RWPE2 (cell line): ENCODE data around the gene CLTCL1.

Experiments used
- ATAC-seq: fragments of 200-7000 bp; cut with Tn5 transposase; 3 replicates; pipeline ENCODE4 v1.9.1; 2021; ENCODE audit warnings: low read depth
- DNase-seq: peaks from one replicate; pipeline ENCODE4 v3.0.0-alpha.2; 2020; ENCODE audit warnings: low spot score
- H3K27ac ChIP-seq: fragments of 450-650 bp; 2 replicates; pipeline ENCODE4 v1.5.1; 2017; ENCODE audit warnings: mild to moderate bottlenecking; ENCODE audit not compliant: poor library complexity, severe bottlenecking
- H3K27me3 ChIP-seq: fragments of 250-450 bp; sonication (Bioruptor Pico); 2 replicates; pipeline ENCODE4 v1.5.1; 2021; ENCODE audit warnings: mild to moderate bottlenecking, moderate library complexity; ENCODE audit not compliant: insufficient read depth, poor library complexity, severe bottlenecking
- H3K36me3 ChIP-seq: fragments of 250-450 bp; sonication (Bioruptor Pico); 2 replicates; pipeline ENCODE4 v1.5.1; 2020; ENCODE audit warnings: low read depth, mild to moderate bottlenecking, moderate library complexity
- H3K4me1 ChIP-seq: fragments of 250-450 bp; sonication (Bioruptor Pico); 2 replicates; pipeline ENCODE4 v1.5.1; 2021; ENCODE audit warnings: mild to moderate bottlenecking, moderate library complexity; ENCODE audit not compliant: insufficient read depth, poor library complexity, severe bottlenecking
- H3K4me3 ChIP-seq: fragments of 250-450 bp; sonication (Bioruptor Pico); 2 replicates; pipeline ENCODE4 v1.5.1; 2021; ENCODE audit warnings: mild to moderate bottlenecking, moderate library complexity; ENCODE audit not compliant: severe bottlenecking
- H3K9me3 ChIP-seq: fragments of 250-450 bp; sonication (Bioruptor Pico); 2 replicates; pipeline ENCODE4 v1.5.1; 2021; ENCODE audit warnings: mild to moderate bottlenecking, moderate library complexity; ENCODE audit not compliant: severe bottlenecking
- CTCF ChIP-seq: fragments of 450-650 bp; IDR thresholded peaks from one replicate; pipeline ENCODE4 v1.5.1; 2017; ENCODE audit warnings: mild to moderate bottlenecking, moderate library complexity; ENCODE audit not compliant: poor library complexity, severe bottlenecking

The CLTCL1 gene

DNA sequence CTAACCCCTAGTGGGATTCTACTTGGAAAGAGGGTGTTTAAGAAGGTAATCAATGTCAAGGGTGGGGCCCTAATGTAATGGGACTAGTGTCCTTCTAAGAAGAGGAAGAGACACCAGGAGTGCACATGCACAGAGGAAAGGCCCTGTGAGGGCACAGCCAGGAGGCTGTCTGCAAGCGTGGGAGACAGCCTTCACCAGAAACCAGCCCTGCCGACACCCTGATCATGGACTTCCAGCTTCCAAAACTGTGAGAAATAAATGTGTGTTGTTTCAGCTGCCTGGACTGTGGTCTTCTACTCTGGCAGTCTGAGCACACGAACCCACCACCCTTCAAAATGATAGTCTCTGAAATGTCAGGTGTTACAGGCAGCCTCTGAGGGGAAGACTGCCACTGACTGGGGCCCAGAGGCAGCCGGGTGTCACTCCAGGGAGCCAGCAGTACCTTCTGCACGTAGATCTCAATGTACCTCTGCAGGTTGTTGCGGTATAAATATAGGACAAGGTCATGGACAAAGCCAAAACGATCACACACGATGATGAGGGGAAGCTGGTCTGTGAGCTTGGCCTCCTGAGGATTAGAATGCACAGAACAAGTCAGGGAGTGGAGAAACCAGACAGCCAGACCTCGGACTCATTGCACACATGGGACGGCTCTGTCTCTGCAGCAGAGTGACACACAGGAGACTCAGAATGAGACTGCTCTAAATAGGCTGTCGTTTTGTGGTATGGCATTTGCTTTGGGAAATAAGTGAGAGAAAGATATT is 69.1 kb downstream of the CLTCL1 start:
- H3K9me3 ChIP-seq, result no peaks in the 10 kb centered on the region
- no peak overlapping the region for H3K4me3 ChIP-seq
- peaks cover 25% of the 10 kb centered on the region for H3K36me3 ChIP-seq
- H3K27me3 ChIP-seq, result no peaks in the 10 kb centered on the region
- no peak for TF ChIP-seq CTCF
- DNase-seq (no peak), ATAC-seq (no peak)
- no peaks in the 10 kb centered on the region for H3K4me1 ChIP-seq
- no peak overlapping the region for H3K27ac ChIP-seq

DNA sequence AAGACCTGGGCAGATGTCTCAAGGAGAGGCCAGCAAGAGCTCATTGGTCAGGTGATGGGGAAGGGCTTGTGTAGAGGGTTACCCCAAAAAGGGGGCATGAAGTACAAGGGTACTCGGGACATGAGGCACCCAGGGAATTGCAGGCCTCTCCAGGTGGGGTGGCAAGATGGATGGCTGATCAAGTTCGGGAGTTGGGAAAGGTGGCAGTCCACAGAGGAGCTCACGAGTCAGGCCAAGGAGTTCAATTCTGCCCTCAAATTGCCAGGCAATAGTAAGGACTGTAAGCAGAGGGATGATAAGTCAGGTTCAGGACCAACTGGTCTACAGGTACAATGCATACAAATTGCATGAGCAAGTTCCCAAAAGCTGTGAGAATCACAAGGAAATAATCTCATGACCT is 70.7 kb downstream of the CLTCL1 start:
- H3K27me3 ChIP-seq, result no peaks in the 10 kb centered on the region
- no peak for DNase-seq
- no peaks in the 10 kb centered on the region for H3K4me1 ChIP-seq
- no peak overlapping the region for H3K4me3 ChIP-seq
- no peaks in the 10 kb centered on the region for H3K9me3 ChIP-seq
- H3K27ac ChIP-seq, result no peak overlapping the region
- no peak for ATAC-seq
- peaks cover 23% of the 10 kb centered on the region for H3K36me3 ChIP-seq
- TF ChIP-seq CTCF, result no peak

DNA sequence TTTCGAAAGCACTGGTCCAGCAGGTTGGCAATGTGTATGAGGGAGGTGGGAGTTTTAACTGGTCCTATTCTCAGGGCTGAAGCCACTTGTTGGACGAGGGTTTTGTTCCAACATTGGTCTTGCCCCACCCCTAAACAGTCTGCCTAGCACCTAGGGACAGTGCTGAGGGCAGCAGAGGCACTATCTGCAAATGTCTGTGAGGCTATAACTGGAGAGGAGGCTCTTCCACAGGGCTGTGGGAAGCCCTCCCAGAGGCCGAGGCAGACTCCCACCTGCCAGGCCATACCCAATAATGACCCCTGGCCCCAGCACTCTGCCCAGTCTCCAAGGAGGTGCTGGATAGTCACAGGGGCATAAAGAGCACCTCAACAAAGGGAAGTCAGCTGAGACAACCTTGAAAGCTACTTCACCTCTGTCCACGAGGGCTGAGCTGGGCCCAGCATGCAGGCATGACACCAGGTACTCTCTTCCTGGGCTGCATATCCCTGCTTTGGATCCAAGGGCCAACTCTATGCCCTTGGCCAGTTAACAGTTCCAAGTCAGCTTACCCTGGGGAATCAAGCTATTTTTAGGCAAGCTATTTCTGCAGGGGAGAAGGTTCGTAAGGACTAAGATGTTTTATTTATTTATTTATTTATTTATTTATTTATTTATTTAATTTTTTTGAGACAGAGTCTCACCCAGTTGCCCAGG is 72.8 kb downstream of the CLTCL1 start:
- ATAC-seq, result peak; percentile 12; the same call in 1 of the 3 replicates

GRCh38 chr22:19216579-19216978 is 74.9 kb downstream of the CLTCL1 start:
- ATAC-seq, result no peak
- no peak for TF ChIP-seq CTCF
- DNase-seq, result no peak

More for the DNA sequence above, 72.8 kb downstream of the CLTCL1 start:
- Histone ChIP-seq H3K27me3 (no peaks in the 10 kb centered on the region), H3K36me3 (peaks cover 17% of the 10 kb centered on the region), H3K4me1 (no peaks in the 10 kb centered on the region), H3K27ac (no peak overlapping the region), H3K9me3 (no peaks in the 10 kb centered on the region), H3K4me3 (no peak overlapping the region)
- TF ChIP-seq CTCF, result no peak
- DNase-seq, result no peak

DNA sequence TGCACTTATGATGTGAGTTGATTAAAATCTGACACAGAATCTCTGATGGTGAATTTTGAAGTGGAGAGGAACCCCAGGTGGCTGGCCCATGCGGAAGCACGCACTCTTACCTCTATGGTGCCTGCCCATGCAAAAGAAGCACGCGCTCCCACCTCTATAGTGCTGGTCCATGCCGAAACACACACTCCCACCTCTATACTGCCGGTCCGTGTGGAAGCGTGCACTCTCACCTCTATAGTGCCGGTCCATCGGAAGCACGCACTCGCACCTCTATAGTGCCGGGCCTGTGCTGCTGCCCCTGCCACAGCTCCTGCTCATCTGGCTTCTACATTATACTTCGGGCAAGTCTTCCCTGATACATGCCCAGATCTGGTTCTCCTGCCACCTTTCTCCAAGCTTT is 76.2 kb downstream of the CLTCL1 start:
- Histone ChIP-seq H3K27me3 (no peaks in the 10 kb centered on the region), H3K4me3 (no peak overlapping the region), H3K4me1 (no peaks in the 10 kb centered on the region), H3K36me3 (0 out of 2 replicates have a peak, but pooled peaks cover 4% of the 10 kb centered on the region), H3K9me3 (peaks cover 2% of the 10 kb centered on the region), H3K27ac (no peak overlapping the region)
- no peak for ATAC-seq
- DNase-seq, result no peak
- no peak for TF ChIP-seq CTCF

More at GRCh38 chr22:19216579-19216978, 74.9 kb downstream of the CLTCL1 start:
- no peak overlapping the region for H3K4me3 ChIP-seq
- H3K9me3 ChIP-seq, result peaks cover 2% of the 10 kb centered on the region
- no peaks in the 10 kb centered on the region for H3K4me1 ChIP-seq
- H3K36me3 ChIP-seq, result peaks cover 11% of the 10 kb centered on the region
- no peak overlapping the region for H3K27ac ChIP-seq
- H3K27me3 ChIP-seq, result no peaks in the 10 kb centered on the region
